H1 (cell line): ENCODE data around the gene IQSEC3. TPM values are rescaled to one million over a fixed set of nuclear protein-coding genes. Genes with fewer than 3 reads are reported as not detected.

Source experiments
- CTCF ChIA-PET: fragments of 300-600 bp; sonication (Branson Sonifier 250); formaldehyde crosslinking; loops from one replicate; lab custom pipeline; 2021; ENCODE audit not compliant: partially characterized antibody; lab: Charles Lee
- POLR2A ChIA-PET: fragments of 300-600 bp; sonication (Branson Sonifier 250); formaldehyde crosslinking; loops from one replicate; lab custom pipeline; 2021; ENCODE audit warnings: inconsistent platforms; ENCODE audit not compliant: partially characterized antibody; lab: Charles Lee
- DNase-seq, 2 experiments: peaks; one replicate each; pipeline versions ENCODE4 v3.0.0 to v3.0.0-alpha.2; 2010 to 2022; ENCODE audit warnings: low spot score in 2 of 2, low read depth in 1 of 2, mixed read lengths in 1 of 2
- FAIRE-seq: peaks from 2 replicates; lab custom pipeline; 2011; peaks lifted over from hg19 to GRCh38; lab: Jason Lieb, UNC
- H2AFZ ChIP-seq: 2 replicates; pipeline ENCODE4 v1.8.1; 2012; ENCODE audit warnings: low read length, inconsistent platforms
- H2AK5ac ChIP-seq: 2 replicates; pipeline ENCODE4 v1.6.1; 2013; ENCODE audit warnings: low read depth, low read length
- H2BK120ac ChIP-seq: replicated peaks from 2 replicates; pipeline ENCODE3; 2013; ENCODE audit warnings: low read depth, low read length, inconsistent platforms
- H2BK12ac ChIP-seq: 2 replicates; pipeline ENCODE4 v1.6.1; 2013; ENCODE audit warnings: low read depth, low read length
- H2BK15ac ChIP-seq: 2 replicates; pipeline ENCODE4 v1.6.1; 2013; ENCODE audit warnings: low read length
- H2BK20ac ChIP-seq: 2 replicates; pipeline ENCODE4 v1.6.1; 2013; ENCODE audit warnings: low read length
- H2BK5ac ChIP-seq: 2 replicates; pipeline ENCODE4 v1.6.1; 2013; ENCODE audit warnings: low read depth, low read length
- H3K14ac ChIP-seq: 2 replicates; pipeline ENCODE4 v1.6.1; 2013; ENCODE audit warnings: inconsistent platforms; ENCODE audit not compliant: insufficient read length
- H3K18ac ChIP-seq: 2 replicates; pipeline ENCODE4 v1.6.1; 2013; ENCODE audit warnings: low read length; ENCODE audit errors: extremely low read depth
- H3K23ac ChIP-seq: 2 replicates; pipeline ENCODE4 v1.6.1; 2013; ENCODE audit warnings: inconsistent platforms; ENCODE audit not compliant: insufficient read length
- H3K23me2 ChIP-seq: 2 replicates; pipeline ENCODE4 v1.6.1; 2013; ENCODE audit warnings: low read depth, low read length
- H3K27ac ChIP-seq: 2 replicates; pipeline ENCODE4 v1.6.1; 2011; ENCODE audit warnings: low read depth, low read length, inconsistent platforms
- H3K27me3 ChIP-seq, 4 experiments: replicated peaks in 1 of 4; 1 replicate in 1 of 4; 2 replicates in 3 of 4; pipeline versions ENCODE4 v1.6.1 to v1.8.1; 2011 to 2013; ENCODE audit warnings: low read length in 3 of 4, mild to moderate bottlenecking in 3 of 4, inconsistent platforms in 2 of 4, mixed read lengths in 2 of 4, moderate library complexity in 1 of 4; ENCODE audit not compliant: control insufficient read depth in 3 of 4, insufficient read depth in 3 of 4; ENCODE audit errors: extremely low read depth in 1 of 4
- H3K36me3 ChIP-seq, 4 experiments: 2 replicates each; pipeline versions ENCODE4 v1.6.1 to v1.8.1; 2011 to 2013; ENCODE audit warnings: mild to moderate bottlenecking in 4 of 4, low read length in 3 of 4, moderate library complexity in 2 of 4, control low read depth in 1 of 4, inconsistent platforms in 1 of 4; ENCODE audit not compliant: insufficient read depth in 4 of 4, control insufficient read depth in 2 of 4
- H3K4ac ChIP-seq: replicated peaks from 2 replicates; pipeline ENCODE3; 2013; ENCODE audit warnings: low read length, low read depth, mixed read lengths, inconsistent platforms; ENCODE audit not compliant: insufficient read length
- H3K4me1 ChIP-seq, 4 experiments: replicated peaks in 1 of 4; 1 replicate in 1 of 4; 2 replicates in 3 of 4; pipeline versions ENCODE4 v1.6.1 to v1.8.1; 2011 to 2013; ENCODE audit warnings: low read length in 3 of 4, inconsistent platforms in 2 of 4, mixed read lengths in 1 of 4; ENCODE audit not compliant: insufficient read depth in 4 of 4, control insufficient read depth in 3 of 4
- H3K4me2 ChIP-seq, 2 experiments: 2 replicates each; pipeline versions ENCODE4 v1.6.1 to v1.8.1; 2011 to 2013; ENCODE audit warnings: low read depth in 2 of 2, low read length in 2 of 2, control low read depth in 1 of 2, inconsistent platforms in 1 of 2, mild to moderate bottlenecking in 1 of 2; ENCODE audit not compliant: insufficient read depth in 1 of 2
- H3K4me3 ChIP-seq, 4 experiments: fragments of 200-600, 300-600 bp in 1 of 4; sonication (generic), shearing (Covaris generic), sonication (Bioruptor Twin) in 1 of 4; 2 replicates each; pipeline versions ENCODE4 v1.5.1 to v1.8.1; 2011 to 2016; ENCODE audit warnings: low read length in 4 of 4, low read depth in 3 of 4, control low read depth in 2 of 4, inconsistent platforms in 2 of 4, mild to moderate bottlenecking in 2 of 4, mixed read lengths in 1 of 4, moderate library complexity in 1 of 4; ENCODE audit not compliant: insufficient read depth in 2 of 4; ENCODE audit errors: extremely low read depth in 1 of 4
- H3K56ac ChIP-seq: replicated peaks from 2 replicates; pipeline ENCODE3; 2013; ENCODE audit warnings: low read depth, mild to moderate bottlenecking, mixed read lengths, low read length, inconsistent platforms; ENCODE audit not compliant: insufficient read length
- H3K79me1 ChIP-seq: 2 replicates; pipeline ENCODE4 v1.6.1; 2013; ENCODE audit warnings: low read depth, low read length, control low read depth
- H3K79me2 ChIP-seq, 2 experiments: 2 replicates each; pipeline versions ENCODE4 v1.6.1 to v1.8.1; 2012 to 2013; ENCODE audit warnings: low read length in 2 of 2, mild to moderate bottlenecking in 2 of 2, inconsistent platforms in 1 of 2; ENCODE audit not compliant: insufficient read depth in 2 of 2, control insufficient read depth in 1 of 2
- H3K9ac ChIP-seq, 4 experiments: replicated peaks in 1 of 4; 1 replicate in 1 of 4; 2 replicates in 3 of 4; pipeline versions ENCODE4 v1.6.1 to v1.8.1; 2011 to 2013; ENCODE audit warnings: low read depth in 3 of 4, low read length in 3 of 4, control low read depth in 2 of 4, mild to moderate bottlenecking in 2 of 4, moderate library complexity in 2 of 4, inconsistent platforms in 1 of 4; ENCODE audit errors: extremely low read depth in 1 of 4
- H3K9me3 ChIP-seq, 2 experiments: 2 replicates each; pipeline versions ENCODE4 v1.6.1 to v1.8.1; 2012 to 2013; ENCODE audit warnings: mild to moderate bottlenecking in 2 of 2, moderate library complexity in 2 of 2, control low read depth in 1 of 2, inconsistent platforms in 1 of 2, low read depth in 1 of 2, low read length in 1 of 2, mixed read lengths in 1 of 2; ENCODE audit not compliant: insufficient read depth in 2 of 2
- H4K20me1 ChIP-seq, 2 experiments: replicated peaks in 1 of 2; 2 replicates each; pipeline versions ENCODE3 to v1.8.1; 2011 to 2013; ENCODE audit warnings: inconsistent platforms in 2 of 2, low read length in 2 of 2, mild to moderate bottlenecking in 1 of 2; ENCODE audit not compliant: insufficient read depth in 2 of 2, control insufficient read depth in 1 of 2
- H4K5ac ChIP-seq: 2 replicates; pipeline ENCODE4 v1.6.1; 2013; ENCODE audit warnings: low read length, low read depth, mixed read lengths, inconsistent platforms; ENCODE audit not compliant: insufficient read length
- H4K8ac ChIP-seq: 2 replicates; pipeline ENCODE4 v1.8.0; 2013; ENCODE audit warnings: mild to moderate bottlenecking, moderate library complexity, low read length, inconsistent platforms; ENCODE audit not compliant: insufficient read depth; ENCODE audit errors: extremely low read depth
- H4K91ac ChIP-seq: replicated peaks from 2 replicates; pipeline ENCODE3; 2013; ENCODE audit warnings: low read length, mixed read lengths, inconsistent platforms; ENCODE audit not compliant: insufficient read length
- ASH2L ChIP-seq: fragments of 200-600, 300-600 bp; sonication (generic); IDR thresholded peaks from one replicate; pipeline ENCODE4 v1.7.1; 2017; ENCODE audit warnings: low read length
- CEBPB ChIP-seq: IDR thresholded peaks from 2 replicates; pipeline ENCODE4 v1.6.1; 2012; ENCODE audit warnings: low read depth, low read length
- CHD2 ChIP-seq: IDR thresholded peaks from 2 replicates; pipeline ENCODE4 v1.6.1; 2012; ENCODE audit warnings: low read length, improper control_type of control experiment
- EP300 ChIP-seq, 2 experiments: IDR thresholded peaks; 1 replicate in 1 of 2; 2 replicates in 1 of 2; pipeline ENCODE4 v1.6.1; 2011 to 2012; ENCODE audit warnings: low read depth in 2 of 2, low read length in 2 of 2, mild to moderate bottlenecking in 2 of 2, borderline replicate concordance in 1 of 2, inconsistent platforms in 1 of 2, moderate library complexity in 1 of 2
- HDAC6 ChIP-seq: IDR thresholded peaks from one replicate; pipeline ENCODE4 v1.7.1; 2012; ENCODE audit warnings: low read depth, mild to moderate bottlenecking, inconsistent platforms, low read length, moderate library complexity
- KDM4A ChIP-seq: IDR thresholded peaks from one replicate; pipeline ENCODE4 v1.7.1; 2012; ENCODE audit warnings: low read depth, mild to moderate bottlenecking, moderate library complexity, low read length, inconsistent platforms; ENCODE audit not compliant: severe bottlenecking
- POLR2A ChIP-seq, 2 experiments: IDR thresholded peaks; 1 replicate in 1 of 2; 2 replicates in 1 of 2; pipeline ENCODE4 v1.6.1; 2011; ENCODE audit warnings: low read depth in 2 of 2, low read length in 2 of 2, mild to moderate bottlenecking in 2 of 2; ENCODE audit errors: control extremely low read depth in 1 of 2
- POU5F1 ChIP-seq: IDR thresholded peaks from 2 replicates; pipeline ENCODE4 v1.6.1; 2011; ENCODE audit warnings: low read depth, mild to moderate bottlenecking, low read length, moderate library complexity
- RAD21 ChIP-seq, 2 experiments: IDR thresholded peaks in 1 of 2; conservative IDR thresholded peaks in 1 of 2; 2 replicates each; pipeline ENCODE4 v1.6.1; 2011; ENCODE audit warnings: low read depth in 2 of 2, low read length in 2 of 2, improper control_type of control experiment in 1 of 2, inconsistent platforms in 1 of 2, mild to moderate bottlenecking in 1 of 2, moderate library complexity in 1 of 2
- SIN3A ChIP-seq, 2 experiments: IDR thresholded peaks in 1 of 2; conservative IDR thresholded peaks in 1 of 2; 2 replicates each; pipeline ENCODE4 v1.6.1; 2011 to 2012; ENCODE audit warnings: low read length in 2 of 2, improper control_type of control experiment in 1 of 2, low read depth in 1 of 2, mild to moderate bottlenecking in 1 of 2
- SUZ12 ChIP-seq: fragments of 200-600 bp; sonication (generic); IDR thresholded peaks from 2 replicates; pipeline ENCODE4 v1.6.1; 2012; ENCODE audit warnings: mild to moderate bottlenecking, inconsistent platforms, low read length, moderate library complexity, mixed read lengths
- TBP ChIP-seq: IDR thresholded peaks from 2 replicates; pipeline ENCODE4 v1.6.1; 2011; ENCODE audit warnings: low read depth, low read length, improper control_type of control experiment
- WGBS, 2 experiments: shearing (Covaris generic) in 1 of 2; methylation state at CpG; one replicate each; pipeline versions ENCODE4 v1.1.6 to v1.1.7; 2013 to 2015; ENCODE audit warnings: low lambda C conversion rate in 2 of 2, mixed read lengths in 2 of 2, inconsistent platforms in 1 of 2, low coverage in 1 of 2, missing lambda C conversion rate in 1 of 2; ENCODE audit not compliant: insufficient replicate concordance in 2 of 2, insufficient coverage in 1 of 2, insufficient read length in 1 of 2; ENCODE audit errors: extremely low coverage in 1 of 2, missing lambda C conversion rate in 1 of 2; 5-methylcytosine and 5-hydroxymethylcytosine counted together
- polyA plus RNA-seq, 7 experiments: library from polyadenylated mRNA; depleted of rRNA in 3 of 7; stranded (reverse) in 5 of 7; unstranded in 2 of 7; fragments of >200 nt in 5 of 7; fragments of 200-250 nt in 2 of 7; gene quantifications; 1 replicate in 5 of 7; 2 replicates in 1 of 7; 4 replicates in 1 of 7; pipeline versions ENCODE4 v1.2.1 to v1.2.3, GENCODE V29; 2011 to 2013; ENCODE audit warnings: missing spikeins in 2 of 7, mixed read lengths in 2 of 7
- total RNA-seq: library from RNA; stranded (reverse); fragmentation: NEBNext Ultra II Directional; extraction: Animal tissue kit (Norgen Biotek cat#: 25700); gene quantifications from 2 replicates; pipeline ENCODE4 v1.2.1, GENCODE V29; 2021
- TF ChIP-seq, protein P1 (sequence below): IDR thresholded peaks from 2 replicates; pipeline ENCODE4 v1.6.1; 2011; ENCODE audit warnings: low read length, improper control_type of control experiment

IQSEC3 gene
- total and polyA plus RNA-seq, 2 of the 8 experiments (the other 6 are each of a cell fraction or from before 2014, with no cell fraction given) = 1.2 to 3.1 TPM

DNA sequence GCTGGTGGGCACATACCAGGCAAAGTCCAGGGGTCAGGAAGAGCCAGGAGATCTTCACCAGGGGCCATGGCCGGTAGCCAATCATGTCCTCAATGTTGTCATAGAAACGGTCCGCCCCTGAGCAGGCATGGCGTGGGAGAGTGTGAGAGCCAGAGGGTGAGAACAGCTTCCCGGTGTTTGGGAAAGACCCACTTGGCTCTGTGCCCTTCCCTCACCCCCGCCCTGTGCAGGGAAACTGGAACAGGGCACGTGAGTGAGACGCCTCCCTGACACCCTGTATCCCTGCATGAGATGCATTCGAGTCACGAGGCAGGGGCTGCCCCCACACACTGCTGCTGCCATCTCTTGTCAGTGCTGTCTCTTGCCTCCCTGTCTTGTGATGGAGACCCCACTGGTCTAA, 126.7 kb downstream of the IQSEC3 start:
- no peak for FAIRE-seq
- H3K9me3 ChIP-seq = no peaks in the 10 kb centered on the region
- POLR2A ChIA-PET = no interaction called here
- TF ChIP-seq POLR2A (IDR thresholded peaks at IDR 0.05; ENCODE audit: control extremely low read depth in 1 of 2, low read depth in 2 of 2, low read length in 2 of 2) = no peak
- no peak for TF ChIP-seq ASH2L
- no peak for TF ChIP-seq POU5F1
- no peak for TF ChIP-seq CEBPB
- no peak for TF ChIP-seq CHD2
- no peak for TF ChIP-seq RAD21 (IDR thresholded peaks at IDR 0.05 in 1 of 2, conservative IDR thresholded peaks at IDR 0.05 in 1 of 2; ENCODE audit: low read depth in 2 of 2, low read length in 2 of 2)
- TF ChIP-seq SUZ12 = no peak
- TF ChIP-seq TBP = no peak
- TF ChIP-seq, protein P1, sequence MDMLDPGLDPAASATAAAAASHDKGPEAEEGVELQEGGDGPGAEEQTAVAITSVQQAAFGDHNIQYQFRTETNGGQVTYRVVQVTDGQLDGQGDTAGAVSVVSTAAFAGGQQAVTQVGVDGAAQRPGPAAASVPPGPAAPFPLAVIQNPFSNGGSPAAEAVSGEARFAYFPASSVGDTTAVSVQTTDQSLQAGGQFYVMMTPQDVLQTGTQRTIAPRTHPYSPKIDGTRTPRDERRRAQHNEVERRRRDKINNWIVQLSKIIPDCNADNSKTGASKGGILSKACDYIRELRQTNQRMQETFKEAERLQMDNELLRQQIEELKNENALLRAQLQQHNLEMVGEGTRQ = no peak
- TF ChIP-seq SIN3A (conservative IDR thresholded peaks at IDR 0.05 in 1 of 2, IDR thresholded peaks at IDR 0.05 in 1 of 2; ENCODE audit: low read depth in 1 of 2, low read length in 2 of 2) = no peak
- TF ChIP-seq KDM4A = no peak
- no peak for TF ChIP-seq EP300 (IDR thresholded peaks at IDR 0.05; ENCODE audit: borderline replicate concordance in 1 of 2, low read depth in 2 of 2, low read length in 2 of 2)
- TF ChIP-seq HDAC6 = no peak

More for the DNA sequence above, 126.7 kb downstream of the IQSEC3 start:
- Histone ChIP-seq H3K27ac (no peak overlapping the region), H4K8ac (no peak overlapping the region; the same call in 1 of the 2 replicates), H4K20me1 (no peaks in the 10 kb centered on the region), H3K56ac (no peak overlapping the region), H3K9ac (no peak overlapping the region), H3K36me3 (no peaks in the 10 kb centered on the region), H3K14ac (no peak overlapping the region), H3K23ac (no peak overlapping the region), H2AK5ac (no peak overlapping the region), H2BK120ac (no peak overlapping the region), H4K5ac (no peak overlapping the region), H4K91ac (no peak overlapping the region), H3K79me2 (no peaks in the 10 kb centered on the region), H3K4me3 (no peak overlapping the region), H3K79me1 (no peaks in the 10 kb centered on the region), H3K23me2 (peaks cover 5% of the 10 kb centered on the region; the same call in 1 of the 2 replicates), H3K4me2 (no peak overlapping the region), H3K27me3 (peaks cover 0 to 15% (median 6%) of the 10 kb centered on the region in 4 experiments; a peak in 4 of 7 replicates), H2BK15ac (no peak overlapping the region), H2BK12ac (no peak overlapping the region), H3K4ac (no peak overlapping the region), H3K18ac (no peak overlapping the region), H2BK20ac (no peak overlapping the region), H2AFZ (no peak overlapping the region), H3K4me1 (peaks cover 0 to 3% (median 2%) of the 10 kb centered on the region in 4 experiments; a peak in 2 of 7 replicates), H2BK5ac (no peak overlapping the region)
- 88% methylated on average over 9 of the region's 10 CpGs; no CpG with 5 or more reads in 1 of the 2 experiments for WGBS, 2 experiments
- DNase-seq = no peak
- CTCF ChIA-PET = interaction anchor here (0.7 to 6.2 kb wide), 3 partner anchors 14 to 38 kb away, joined by 3 to 60 read pairs (median 3); no protein-coding TSS in a partner anchor
